ENCODE data around the gene FOXA3. TPM values are rescaled to one million over a fixed set of nuclear protein-coding genes. Genes with fewer than 3 reads are reported as not detected.

Gene FOXA3
- total and polyA plus RNA-seq, 10 of the 15 experiments (the other 5 are each of a cell fraction or from before 2014, with no cell fraction given) = 0.04 to 0.83 (median 0.11) TPM; not detected in 5

GRCh38 chr19:45815481-45816216 lies 48.5 kb upstream of the FOXA3 start:
- ChIA-PET POLR2A (no interaction called here), CTCF (interaction anchor here (1.1 to 2.4 kb wide), 7 partner anchors 8 to 123 kb away, joined by 4 to 13 read pairs (median 7); partner anchors contain the start of genes QPCTL, SIX5 and SNRPD2), RAD21 (ENCODE audit: unreplicated experiment) (no interaction called here), SMC1A (ENCODE audit: uncharacterized antibody, unreplicated experiment) (no interaction called here)
- H3K36me3 ChIP-seq (ENCODE audit: control insufficient read depth in 2 of 2, insufficient read depth in 2 of 2, low read length in 1 of 2) = peaks cover 0 to 4% of the 10 kb centered on the region in 2 experiments; a peak in 1 of 4 replicates
- no peak overlapping the region for H2AFZ ChIP-seq (ENCODE audit: control insufficient read depth, low read depth, low read length)
- H3K4me2 ChIP-seq (ENCODE audit: control insufficient read depth, insufficient read depth) = no peak overlapping the region
- in situ Hi-C loops (cut with MboI) = no loop called here
- H3K4me3 ChIP-seq = no peak overlapping the region
- no peak for TF ChIP-seq ATF7 (IDR thresholded peaks at IDR 0.05; ENCODE audit: low read depth)
- no peak for TF ChIP-seq POLR2A (IDR thresholded peaks at IDR 0.05; ENCODE audit: low read depth, low read length)
- TF ChIP-seq EP300 (IDR thresholded peaks at IDR 0.05; ENCODE audit: borderline replicate concordance in 1 of 2, control insufficient read depth in 1 of 2, low read depth in 2 of 2, low read length in 2 of 2) = no peak
- TF ChIP-seq EED (IDR thresholded peaks at IDR 0.05; ENCODE audit: low read depth) = no peak
- TF ChIP-seq POU2F2 (IDR thresholded peaks at IDR 0.05; ENCODE audit: borderline replicate concordance, low read depth, low read length) = no peak
- no peak for TF ChIP-seq KAT2A (conservative IDR thresholded peaks at IDR 0.05; ENCODE audit: control insufficient read depth, low read depth, low read length)
- TF ChIP-seq RB1 (IDR thresholded peaks at IDR 0.05; ENCODE audit: borderline replicate concordance) = no peak
- no peak for TF ChIP-seq HDAC6 (IDR thresholded peaks at IDR 0.05; ENCODE audit: unreplicated experiment)
- TF ChIP-seq, protein P1, sequence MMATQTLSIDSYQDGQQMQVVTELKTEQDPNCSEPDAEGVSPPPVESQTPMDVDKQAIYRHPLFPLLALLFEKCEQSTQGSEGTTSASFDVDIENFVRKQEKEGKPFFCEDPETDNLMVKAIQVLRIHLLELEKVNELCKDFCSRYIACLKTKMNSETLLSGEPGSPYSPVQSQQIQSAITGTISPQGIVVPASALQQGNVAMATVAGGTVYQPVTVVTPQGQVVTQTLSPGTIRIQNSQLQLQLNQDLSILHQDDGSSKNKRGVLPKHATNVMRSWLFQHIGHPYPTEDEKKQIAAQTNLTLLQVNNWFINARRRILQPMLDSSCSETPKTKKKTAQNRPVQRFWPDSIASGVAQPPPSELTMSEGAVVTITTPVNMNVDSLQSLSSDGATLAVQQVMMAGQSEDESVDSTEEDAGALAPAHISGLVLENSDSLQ (IDR thresholded peaks at IDR 0.05) = no peak
- no peak for TF ChIP-seq TBL1XR1 (IDR thresholded peaks at IDR 0.05; ENCODE audit: low read depth, low read length)
- no peak for TF ChIP-seq ESRRA (IDR thresholded peaks at IDR 0.05; ENCODE audit: low read length)
- TF ChIP-seq NRF1 (conservative IDR thresholded peaks at IDR 0.05; ENCODE audit: low read depth, low read length) = no peak
- no peak for TF ChIP-seq TCF3 (IDR thresholded peaks at IDR 0.05; ENCODE audit: borderline replicate concordance, insufficient read depth, low read depth, low read length)
- TF ChIP-seq POLR2AphosphoS5 (IDR thresholded peaks at IDR 0.05; ENCODE audit: low read length) = no peak
- TF ChIP-seq MLLT1 (IDR thresholded peaks at IDR 0.05) = no peak
- no peak for TF ChIP-seq ZZZ3 (IDR thresholded peaks at IDR 0.05; ENCODE audit: control insufficient read depth, insufficient read length, low read depth)
- TF ChIP-seq NR2C2 (IDR thresholded peaks at IDR 0.05; ENCODE audit: borderline replicate concordance, control insufficient read depth, insufficient read length, low read depth) = no peak
- no peak for TF ChIP-seq CHD2 (IDR thresholded peaks at IDR 0.05; ENCODE audit: borderline replicate concordance, low read depth, low read length)
- TF ChIP-seq SMARCA5 (IDR thresholded peaks at IDR 0.05) = no peak
- TF ChIP-seq, protein P2, sequence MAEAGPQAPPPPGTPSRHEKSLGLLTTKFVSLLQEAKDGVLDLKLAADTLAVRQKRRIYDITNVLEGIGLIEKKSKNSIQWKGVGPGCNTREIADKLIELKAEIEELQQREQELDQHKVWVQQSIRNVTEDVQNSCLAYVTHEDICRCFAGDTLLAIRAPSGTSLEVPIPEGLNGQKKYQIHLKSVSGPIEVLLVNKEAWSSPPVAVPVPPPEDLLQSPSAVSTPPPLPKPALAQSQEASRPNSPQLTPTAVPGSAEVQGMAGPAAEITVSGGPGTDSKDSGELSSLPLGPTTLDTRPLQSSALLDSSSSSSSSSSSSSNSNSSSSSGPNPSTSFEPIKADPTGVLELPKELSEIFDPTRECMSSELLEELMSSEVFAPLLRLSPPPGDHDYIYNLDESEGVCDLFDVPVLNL (IDR thresholded peaks at IDR 0.05; ENCODE audit: low read depth, low read length) = no peak
- H4K20me1 ChIP-seq (ENCODE audit: control insufficient read depth, insufficient read depth) = no peaks in the 10 kb centered on the region
- H3K9me3 ChIP-seq (replicated peaks; ENCODE audit: control insufficient read depth, insufficient read depth, low read length) = no peaks in the 10 kb centered on the region
- ATAC-seq (no peak), DNase-seq (ENCODE audit: low read depth, low spot score) (no peak), FAIRE-seq (no peak)
- no peak overlapping the region for H3K9ac ChIP-seq (ENCODE audit: control insufficient read depth, insufficient read depth, low read length)
- no peaks in the 10 kb centered on the region for H3K27me3 ChIP-seq (replicated peaks in 1 of 2; ENCODE audit: control insufficient read depth in 2 of 2, insufficient read depth in 2 of 2, low read length in 1 of 2)
- WGBS (ENCODE audit: insufficient coverage, insufficient replicate concordance, low lambda C conversion rate, missing lambda C conversion rate) = 80% methylated on average over 22 of the region's 44 CpGs
- no TSS peak for BruUV-seq (replicated peaks)
- intact Hi-C loops (cut with micrococcal nuclease; ENCODE audit: unreplicated experiment) = loop anchor here (5.0 to 10.0 kb wide), 2 partner anchors 87 to 179 kb away; partner anchors contain the start of genes CCDC61 and MYPOP
- no peak overlapping the region for H3K27ac ChIP-seq (ENCODE audit: control insufficient read depth, insufficient read depth)
- H3K79me2 ChIP-seq (ENCODE audit: control insufficient read depth, insufficient read depth, low read length) = no peaks in the 10 kb centered on the region
- no peaks in the 10 kb centered on the region; the same call in 1 of the 2 replicates for H3K4me1 ChIP-seq (ENCODE audit: control insufficient read depth, insufficient read depth, low read length)

All from GM12878 (cell line).